Measurements from ENCODE around the gene VENTX. TPM values are rescaled to one million over a fixed set of nuclear protein-coding genes. Genes with fewer than 3 reads are reported as not detected.

The VENTX gene
- total RNA-seq, 1 donor from 2014 or later: 1.2 TPM

DNA sequence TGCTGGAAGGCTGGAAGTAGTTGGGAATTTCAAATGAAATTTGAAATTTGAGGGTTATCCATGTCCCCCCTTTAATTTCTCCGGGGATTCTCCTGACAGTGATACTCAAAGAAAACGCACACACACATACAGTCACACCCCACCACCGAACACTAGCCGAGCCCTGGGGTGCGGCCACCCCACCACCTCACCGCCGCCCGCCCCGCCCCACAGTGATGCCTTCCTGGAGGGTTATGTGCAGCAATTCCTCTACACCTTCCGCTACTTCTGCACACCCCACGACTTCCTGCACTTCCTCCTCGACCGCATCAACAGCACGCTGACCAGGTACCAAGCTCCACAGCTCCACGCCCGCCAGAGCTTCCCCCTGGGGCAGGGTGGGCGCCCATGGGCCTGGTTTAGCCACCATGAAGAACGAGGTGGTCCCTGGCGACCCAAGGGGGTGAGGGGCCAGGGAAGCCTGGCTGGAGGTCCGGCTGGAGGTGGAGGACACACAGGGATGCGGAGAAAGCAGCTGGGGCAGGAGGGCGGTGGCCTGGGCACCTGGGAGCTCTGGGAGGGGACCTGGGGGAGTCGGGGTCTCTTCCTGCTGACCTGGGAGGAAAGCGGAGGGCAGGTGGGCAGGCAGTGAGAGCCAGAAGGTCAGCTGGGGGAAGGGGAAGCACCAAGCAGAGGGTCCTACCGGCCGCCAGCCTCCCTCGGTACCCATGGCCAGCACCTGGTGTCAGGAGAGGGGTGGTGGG lies 27.1 kb upstream of the VENTX start:
- H3K9me3 Mint-ChIP-seq (ENCODE audit: low read depth): no peaks in the 10 kb centered on the region
- DNase-seq (ENCODE audit: low spot score, unreplicated experiment): no peak
- no peak for TF ChIP-seq CTCF (IDR thresholded peaks at IDR 0.05; ENCODE audit: unreplicated experiment)
- H3K4me3 Mint-ChIP-seq (ENCODE audit: low read depth): no peak overlapping the region
- H3K36me3 Mint-ChIP-seq (ENCODE audit: insufficient read depth): peaks cover 2% of the 10 kb centered on the region
- no peak overlapping the region for H3K27ac Mint-ChIP-seq
- H3K4me1 Mint-ChIP-seq (ENCODE audit: low read depth): no peaks in the 10 kb centered on the region
- no peaks in the 10 kb centered on the region for H3K27me3 Mint-ChIP-seq

- Mint-ChIP-seq H3K27me3 (peaks cover 4% of the 10 kb centered on the region), H3K4me3 (ENCODE audit: low read depth) (no peak overlapping the region), H3K4me1 (ENCODE audit: low read depth) (no peaks in the 10 kb centered on the region), H3K9me3 (ENCODE audit: low read depth) (no peaks in the 10 kb centered on the region), H3K36me3 (ENCODE audit: insufficient read depth) (peaks cover 2% of the 10 kb centered on the region), H3K27ac (no peak overlapping the region)
- no peak for TF ChIP-seq CTCF (IDR thresholded peaks at IDR 0.05; ENCODE audit: unreplicated experiment)
- DNase-seq (ENCODE audit: low spot score, unreplicated experiment): no peak
Measured at GRCh38 chr10:133211141-133211830, 26.4 kb upstream of the VENTX start.

- no peaks in the 10 kb centered on the region for H3K4me1 Mint-ChIP-seq (ENCODE audit: low read depth)
- no peak for TF ChIP-seq CTCF (IDR thresholded peaks at IDR 0.05; ENCODE audit: unreplicated experiment)
- no peak overlapping the region for H3K27ac Mint-ChIP-seq
- DNase-seq (ENCODE audit: low spot score, unreplicated experiment): no peak
- peaks cover 2% of the 10 kb centered on the region for H3K36me3 Mint-ChIP-seq (ENCODE audit: insufficient read depth)
- H3K27me3 Mint-ChIP-seq: peaks cover 10% of the 10 kb centered on the region
- no peak overlapping the region for H3K4me3 Mint-ChIP-seq (ENCODE audit: low read depth)
- H3K9me3 Mint-ChIP-seq (ENCODE audit: low read depth): no peaks in the 10 kb centered on the region
Measured at GRCh38 chr10:133211959-133212852, 25.4 kb upstream of the VENTX start.

DNA sequence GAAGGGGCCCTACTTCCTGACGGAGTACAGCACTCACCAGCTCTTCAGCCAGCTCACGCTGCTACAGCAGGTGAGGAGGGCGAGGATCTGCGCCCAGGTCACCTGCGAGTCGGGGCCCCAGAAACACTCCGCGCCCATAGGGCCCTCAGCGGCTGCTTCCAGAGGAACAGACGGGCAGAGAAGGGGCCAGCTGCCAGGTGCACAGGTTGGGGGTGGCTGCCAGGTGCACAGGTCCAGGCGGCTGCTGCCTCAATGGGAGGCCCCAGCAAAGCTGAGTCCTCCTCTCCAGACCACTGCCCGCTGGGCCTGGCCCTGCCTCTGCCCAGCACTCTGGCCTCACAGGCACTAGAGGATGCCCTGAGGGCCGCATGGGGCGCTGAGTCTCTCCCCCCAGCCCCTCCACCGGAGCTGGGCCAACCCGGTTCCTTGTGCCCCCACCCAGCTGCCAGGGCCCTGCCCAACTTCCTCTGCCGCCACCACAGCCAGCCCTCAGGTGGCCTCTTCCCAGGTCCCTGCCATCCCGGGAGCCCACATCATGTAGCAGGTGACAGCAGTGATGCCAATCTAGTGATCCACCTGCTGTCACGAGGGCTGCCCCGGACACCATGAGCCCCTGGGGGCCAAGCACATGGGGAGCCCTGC lies 24.7 kb upstream of the VENTX start:
- Mint-ChIP-seq H3K27ac (no peak overlapping the region), H3K9me3 (ENCODE audit: low read depth) (no peaks in the 10 kb centered on the region), H3K4me1 (ENCODE audit: low read depth) (no peaks in the 10 kb centered on the region), H3K27me3 (peaks cover 10% of the 10 kb centered on the region), H3K36me3 (ENCODE audit: insufficient read depth) (peaks cover 2% of the 10 kb centered on the region), H3K4me3 (ENCODE audit: low read depth) (no peak overlapping the region)
- TF ChIP-seq CTCF (IDR thresholded peaks at IDR 0.05; ENCODE audit: unreplicated experiment): no peak
- DNase-seq (ENCODE audit: low spot score, unreplicated experiment): no peak
